Tracheal epithelial cell (primary cell): ENCODE results near the gene DLL4. TPM values are rescaled to one million over a fixed set of nuclear protein-coding genes. Genes with fewer than 3 reads are reported as not detected.

Experiments used
- total RNA-seq: library from RNA; depleted of rRNA; stranded (reverse); fragments of >200 nt; gene quantifications from 2 replicates; pipeline ENCODE4 v1.2.1, GENCODE V29; 2014

Gene DLL4
- under 0.01 TPM in 1 of 2 replicates, not detected in the other for total RNA-seq

GRCh38 chr15:40928821-40929659, at the start of gene DLL4:
DLL4 (plus strand) TSS chr15:40929340; CDS start chr15:40929669, 329 bp downstream.

DNA sequence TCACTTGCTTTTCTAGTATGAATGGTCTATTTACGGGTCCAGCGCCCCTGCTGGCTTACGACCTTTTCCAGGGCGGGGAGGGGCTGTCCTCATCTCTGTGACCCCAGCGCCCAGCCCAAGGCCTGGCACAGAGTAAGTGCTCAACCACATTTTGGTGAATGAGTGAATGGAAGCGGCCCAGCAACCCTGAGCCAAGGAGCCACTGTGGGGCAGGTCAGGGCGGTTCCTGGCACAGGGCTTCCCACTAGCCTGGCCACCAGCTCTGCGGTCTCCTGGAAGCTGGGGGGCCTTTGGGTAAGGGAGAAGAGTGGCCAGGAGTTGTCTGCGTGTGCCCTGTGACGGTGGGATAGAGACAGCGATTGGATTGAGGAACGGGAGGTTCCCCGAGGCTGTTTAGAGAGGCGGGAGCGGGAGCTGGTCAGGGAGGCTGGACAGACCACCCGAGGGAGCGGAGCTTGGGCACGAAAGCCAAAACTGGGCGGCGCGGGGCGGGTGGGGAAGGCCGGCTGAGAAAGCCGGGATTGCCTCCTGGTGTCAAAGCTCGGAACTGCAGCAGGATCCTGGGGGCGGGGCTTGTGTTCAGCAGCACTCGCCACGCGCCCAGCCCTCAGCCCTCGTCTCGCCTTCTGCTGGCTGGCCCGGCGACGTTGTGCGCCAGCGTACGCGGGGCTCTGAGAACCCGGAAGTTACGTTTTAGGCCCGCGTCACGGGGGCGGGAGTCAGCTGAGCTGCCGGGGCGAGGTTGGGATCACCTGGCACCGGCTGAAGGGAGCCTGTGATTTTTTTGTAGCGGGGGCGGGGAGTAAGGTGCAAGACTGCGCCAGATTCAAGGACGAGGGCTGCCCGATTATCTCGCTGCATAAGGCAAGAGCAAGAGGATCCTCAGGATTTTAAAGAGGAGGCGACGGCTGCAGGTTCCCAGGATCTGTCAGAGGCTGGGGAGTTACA, 35.1 kb upstream of the DLL4 start, which contains the start of gene VPS18:
TSS of gene VPS18 (plus strand) at position 718 of the 948 bp plus-strand sequence. CDS start 319 bp downstream, outside the sequence.

DNA sequence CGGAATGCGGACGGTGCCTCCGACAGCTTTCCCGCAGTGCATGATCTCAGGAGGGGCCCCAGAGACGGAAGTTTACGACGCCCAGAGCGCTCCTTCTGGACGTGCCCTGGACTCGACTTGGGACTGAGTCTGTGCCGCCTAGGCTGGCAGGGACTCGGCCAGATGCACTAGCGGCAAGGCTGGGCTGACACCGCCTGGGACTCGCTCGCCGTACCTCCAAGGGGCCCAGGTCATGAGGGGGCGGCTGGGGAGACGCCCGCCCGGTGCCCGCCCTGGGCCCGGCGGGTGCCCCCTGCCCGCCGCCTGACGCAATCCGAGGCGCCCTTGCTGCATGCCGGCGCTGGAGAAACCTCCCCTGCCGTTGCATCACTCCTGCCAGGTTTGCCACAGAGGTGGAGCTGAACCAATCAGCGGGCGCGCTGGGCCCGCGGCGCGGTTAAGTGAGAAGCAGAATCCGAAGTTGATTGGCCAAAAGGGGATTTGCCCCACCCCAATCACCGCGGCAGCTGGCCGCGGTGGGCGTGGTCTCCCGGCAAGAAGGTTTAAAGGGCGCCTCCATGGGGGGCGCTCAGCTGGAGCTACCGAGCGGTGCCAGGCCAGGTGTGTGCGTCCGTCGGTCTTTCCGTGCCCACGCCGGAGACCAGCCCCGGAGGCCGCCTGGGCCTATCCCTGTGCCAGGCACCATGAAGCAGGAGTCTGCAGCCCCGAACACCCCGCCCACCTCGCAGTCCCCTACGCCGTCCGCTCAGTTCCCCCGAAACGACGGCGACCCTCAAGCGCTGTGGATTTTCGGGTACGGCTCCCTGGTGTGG, 24.0 kb downstream of the DLL4 start, which contains the start of gene CHAC1:
TSS of gene CHAC1 (plus strand) at position 571 of the 812 bp plus-strand sequence. CDS start at position 684, 113 bp downstream.

Other genes starting within 250 kb of the DLL4 start
- gene RAD51, start 234.2 kb upstream of the DLL4 start, total RNA-seq: 0.21 and 2.4 TPM in 2 replicates
- gene RMDN3, start 174.1 kb upstream of the DLL4 start, total RNA-seq: 14.5 and 14.7 TPM in 2 replicates
- gene GCHFR, start 165.3 kb upstream of the DLL4 start, total RNA-seq: 8.4 and 30.9 TPM in 2 replicates
- 0.85 and 1.2 TPM in 2 replicates for gene C15orf62, start 159.4 kb upstream of the DLL4 start, total RNA-seq
- 29.4 and 29.9 TPM in 2 replicates for gene ZFYVE19, start 122.3 kb upstream of the DLL4 start, total RNA-seq
- 22.8 and 28.4 TPM in 2 replicates for gene DNAJC17, start 121.9 kb upstream of the DLL4 start, total RNA-seq
- not detected in 2 replicates for gene PPP1R14D, start 100.6 kb upstream of the DLL4 start, total RNA-seq
- 258 and 274 TPM in 2 replicates for gene SPINT1, start 85.3 kb upstream of the DLL4 start, total RNA-seq
- 11.7 and 17.8 TPM in 2 replicates for gene RHOV, start 55.1 kb upstream of the DLL4 start, total RNA-seq
- gene VPS18, start 34.9 kb upstream of the DLL4 start, total RNA-seq: 24.7 and 48.0 TPM in 2 replicates
- gene CHAC1, start 24.1 kb downstream of the DLL4 start, total RNA-seq: 11.3 and 38.6 TPM in 2 replicates
- 16.4 and 25.2 TPM in 2 replicates for gene INO80, start 186.9 kb downstream of the DLL4 start, total RNA-seq